Lower leg skin (tissue), 4 donors: Measurements from ENCODE around the gene MGMT. TPM values are rescaled to one million over a fixed set of nuclear protein-coding genes. Genes with fewer than 3 reads are reported as not detected.

Experiments
- DNase-seq, 2 donors: peaks; one replicate each; pipeline ENCODE4 v3.0.0-alpha.2; 2019; ENCODE audit warnings: low spot score in 2 of 2
- H3K4me3 ChIP-seq: fragments of 200-600 bp; sonication (generic); 2 replicates; pipeline ENCODE4 v1.5.1; 2017; ENCODE audit warnings: mild to moderate bottlenecking, low read depth; ENCODE audit not compliant: poor library complexity, severe bottlenecking
- POLR2A ChIP-seq, 2 donors: fragments of 450-650 bp; IDR thresholded peaks; one replicate each; pipeline ENCODE4 v1.6.1; 2016 to 2017; ENCODE audit warnings: antibody characterized with exemption in 2 of 2, mild to moderate bottlenecking in 1 of 2, moderate library complexity in 1 of 2
- WGBS, 2 donors: methylation state at CpG; one replicate each; pipeline ENCODE4 v1.1.5; 2018; 5-methylcytosine and 5-hydroxymethylcytosine counted together
- intact Hi-C: fragments of 100-400 bp; cut with DNase I; formaldehyde crosslinking; loops from one replicate; pipeline ENCODE4 v1.15.0; 2023; ENCODE audit warnings: low total_unique reads
- total RNA-seq, 4 donors: library from RNA; depleted of rRNA; stranded (reverse); fragments of >200 nt; gene quantifications; one replicate each; pipeline ENCODE4 v1.1.0, GENCODE V29; 2016
- TF ChIP-seq, protein P1 (sequence below), 3 donors: fragments of 450-650 bp; IDR thresholded peaks; one replicate each; pipeline ENCODE4 v1.5.1; 2016; ENCODE audit warnings: antibody characterized with exemption in 3 of 3, mild to moderate bottlenecking in 3 of 3, moderate library complexity in 2 of 3

Gene MGMT
- total RNA-seq, 4 donors from 2014 or later: 13.1 to 38.7 (median 29.2) TPM

DNA sequence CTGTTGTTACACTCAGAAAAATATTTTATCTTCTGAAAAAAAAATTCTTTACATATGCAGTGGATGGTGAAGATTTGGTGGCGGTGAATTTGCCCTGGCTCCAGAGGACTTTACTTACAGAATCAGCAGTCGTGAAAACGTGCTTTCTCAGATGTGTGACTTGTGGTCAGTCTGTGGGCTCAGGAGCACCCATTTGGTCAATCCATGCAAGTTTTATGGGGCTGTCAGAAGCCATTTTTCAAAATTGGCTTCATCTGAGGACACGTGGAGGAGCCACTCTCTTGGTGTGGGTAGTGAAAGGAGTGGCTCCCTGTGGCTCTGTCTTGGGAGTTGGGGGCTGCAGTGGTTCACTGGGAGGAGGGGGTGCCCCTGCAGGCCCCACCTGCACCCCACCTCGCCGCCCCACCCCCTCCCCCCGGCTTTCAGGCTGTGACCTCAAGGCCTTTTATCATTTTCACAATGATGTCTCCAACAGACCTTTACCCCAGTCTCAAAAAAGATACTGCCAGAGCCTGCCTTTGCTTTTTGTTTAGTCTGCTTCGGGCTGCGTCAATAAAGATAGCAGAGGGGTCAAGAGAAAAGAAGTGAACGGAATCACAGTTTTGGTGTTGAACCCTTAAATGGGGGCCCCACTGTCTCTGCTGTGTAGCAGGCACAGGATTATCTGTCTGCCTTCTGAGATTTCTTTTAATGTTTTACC lies 137.4 kb downstream of the MGMT start:
- H3K4me3 ChIP-seq: no peak overlapping the region
- intact Hi-C loops: no loop called here
- TF ChIP-seq POLR2A (IDR thresholded peaks at IDR 0.05): no peak
- TF ChIP-seq, protein P1, sequence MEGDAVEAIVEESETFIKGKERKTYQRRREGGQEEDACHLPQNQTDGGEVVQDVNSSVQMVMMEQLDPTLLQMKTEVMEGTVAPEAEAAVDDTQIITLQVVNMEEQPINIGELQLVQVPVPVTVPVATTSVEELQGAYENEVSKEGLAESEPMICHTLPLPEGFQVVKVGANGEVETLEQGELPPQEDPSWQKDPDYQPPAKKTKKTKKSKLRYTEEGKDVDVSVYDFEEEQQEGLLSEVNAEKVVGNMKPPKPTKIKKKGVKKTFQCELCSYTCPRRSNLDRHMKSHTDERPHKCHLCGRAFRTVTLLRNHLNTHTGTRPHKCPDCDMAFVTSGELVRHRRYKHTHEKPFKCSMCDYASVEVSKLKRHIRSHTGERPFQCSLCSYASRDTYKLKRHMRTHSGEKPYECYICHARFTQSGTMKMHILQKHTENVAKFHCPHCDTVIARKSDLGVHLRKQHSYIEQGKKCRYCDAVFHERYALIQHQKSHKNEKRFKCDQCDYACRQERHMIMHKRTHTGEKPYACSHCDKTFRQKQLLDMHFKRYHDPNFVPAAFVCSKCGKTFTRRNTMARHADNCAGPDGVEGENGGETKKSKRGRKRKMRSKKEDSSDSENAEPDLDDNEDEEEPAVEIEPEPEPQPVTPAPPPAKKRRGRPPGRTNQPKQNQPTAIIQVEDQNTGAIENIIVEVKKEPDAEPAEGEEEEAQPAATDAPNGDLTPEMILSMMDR (IDR thresholded peaks at IDR 0.05): no peak
- WGBS, 2 donors: 87 to 93% methylated on average over 10 of the region's 10 CpGs
- no peak for DNase-seq

DNA sequence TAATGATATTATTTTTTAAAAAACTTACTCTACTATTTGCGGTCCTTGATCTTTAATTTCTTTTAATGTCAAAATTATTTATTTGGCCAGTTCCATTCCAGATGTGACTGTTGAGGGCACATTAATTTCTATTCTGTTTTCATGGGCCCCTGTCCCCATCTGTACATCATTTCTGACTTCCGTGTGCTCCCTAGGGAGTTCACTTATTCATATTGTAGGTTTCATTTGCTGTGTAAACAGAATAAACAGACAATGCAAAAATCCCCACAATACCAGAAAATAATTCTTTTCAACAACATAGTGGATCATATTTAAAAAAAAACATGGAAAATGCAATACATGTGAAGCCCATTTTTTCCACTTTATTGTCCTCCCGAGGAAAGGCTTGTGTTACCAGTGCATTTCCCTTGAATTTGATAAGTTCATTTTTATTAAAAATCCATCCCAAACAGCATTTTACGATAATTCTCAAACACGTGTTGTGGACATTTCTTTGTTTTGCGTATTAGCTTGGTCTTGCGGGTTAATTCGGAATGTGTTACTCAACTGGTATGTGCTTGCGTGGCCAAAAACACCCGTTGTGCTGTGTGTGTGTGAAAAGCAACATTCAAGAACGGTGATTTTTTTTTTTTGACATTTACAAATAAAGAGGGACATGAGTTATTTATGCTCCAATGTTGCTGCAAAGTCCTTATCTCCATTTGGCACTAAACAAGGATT lies 138.4 kb downstream of the MGMT start:
- no peak for TF ChIP-seq POLR2A (IDR thresholded peaks at IDR 0.05)
- TF ChIP-seq, protein P1 (IDR thresholded peaks at IDR 0.05): no peak
- intact Hi-C loops: no loop called here
- no peak for DNase-seq
- no peak overlapping the region for H3K4me3 ChIP-seq
- WGBS, 2 donors: 83 to 90% methylated on average over 11 of the region's 11 CpGs

DNA sequence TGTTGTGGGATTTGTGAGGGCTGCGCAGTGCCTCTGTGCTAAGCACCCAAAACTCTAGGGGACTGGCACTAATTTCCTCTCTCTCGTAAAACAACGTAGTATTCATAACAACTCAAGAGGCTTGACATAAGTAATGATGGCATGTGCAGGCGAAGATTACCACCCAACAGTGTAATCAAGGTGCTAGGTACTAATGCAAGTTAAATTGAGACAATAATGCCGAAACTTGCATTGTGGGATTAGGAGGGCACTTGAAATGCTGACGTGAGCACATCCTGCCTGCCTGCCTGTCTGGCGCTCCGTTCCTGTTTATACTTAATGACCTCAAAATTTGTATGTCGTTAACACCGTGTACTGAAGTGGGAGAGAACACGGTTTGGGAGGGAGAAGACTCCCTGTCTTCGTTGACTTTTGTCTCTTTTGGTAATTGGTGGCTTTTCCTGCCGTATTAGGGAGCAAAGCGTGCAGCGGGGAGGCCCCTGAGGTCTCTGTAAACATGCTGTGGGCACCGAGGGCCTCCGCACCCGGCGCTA lies 139.0 kb downstream of the MGMT start:
- TF ChIP-seq, protein P1 (IDR thresholded peaks at IDR 0.05): no peak
- TF ChIP-seq POLR2A (IDR thresholded peaks at IDR 0.05): no peak
- no peak overlapping the region for H3K4me3 ChIP-seq
- 71 to 79% methylated on average over 19 of the region's 19 CpGs for WGBS, 2 donors
- intact Hi-C loops: no loop called here
- DNase-seq: no peak

DNA sequence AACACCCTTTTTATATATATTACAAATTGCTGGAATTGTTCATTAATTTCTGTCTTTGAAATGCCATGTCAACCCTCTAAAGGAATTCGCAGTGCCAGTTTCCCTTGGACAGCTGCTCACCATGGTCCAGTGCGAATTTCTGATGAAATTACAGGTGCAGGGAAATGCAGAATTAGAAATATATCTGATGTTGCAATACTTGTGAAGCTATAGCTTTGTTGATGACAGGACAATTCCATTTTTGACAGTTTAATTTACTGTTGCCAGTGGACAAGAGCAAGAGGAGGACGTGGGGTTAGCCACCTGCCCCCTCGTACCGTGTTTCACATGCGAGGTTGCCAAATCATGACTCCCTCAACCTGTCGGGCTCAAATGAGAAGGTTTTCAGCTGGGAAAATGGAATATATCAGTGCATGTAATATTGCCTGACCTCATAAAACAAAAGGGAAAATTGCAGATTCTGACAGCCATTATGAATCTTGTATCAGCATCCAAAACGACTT lies 140.6 kb downstream of the MGMT start:
- WGBS, 2 donors: 96% methylated on average over 8 of the region's 8 CpGs
- no peak for TF ChIP-seq POLR2A (IDR thresholded peaks at IDR 0.05)
- TF ChIP-seq, protein P1 (IDR thresholded peaks at IDR 0.05): no peak
- no peak overlapping the region for H3K4me3 ChIP-seq
- no peak for DNase-seq
- intact Hi-C loops: no loop called here

DNA sequence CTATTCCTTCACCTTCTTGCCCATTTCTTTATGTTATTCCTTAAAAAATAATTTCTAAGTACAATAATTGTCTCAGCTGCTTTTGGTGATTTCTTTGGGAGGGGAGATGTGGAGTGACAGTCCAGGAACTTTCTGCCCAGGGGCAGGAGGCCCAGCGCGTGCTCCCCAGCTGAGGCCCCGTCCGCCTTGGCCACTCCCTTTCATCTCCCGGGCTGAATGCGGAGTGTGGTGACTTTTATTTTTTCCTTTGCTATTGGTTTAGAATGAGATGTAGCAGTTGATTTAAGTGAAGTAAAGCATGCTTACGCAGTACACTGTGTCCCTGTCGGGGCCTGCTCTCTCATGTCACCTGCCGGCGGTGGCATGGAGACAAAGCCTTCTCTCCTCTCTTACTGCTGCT lies 141.6 kb downstream of the MGMT start:
- no peak overlapping the region for H3K4me3 ChIP-seq
- no peak for DNase-seq
- no peak for TF ChIP-seq POLR2A (IDR thresholded peaks at IDR 0.05)
- TF ChIP-seq, protein P1 (IDR thresholded peaks at IDR 0.05): no peak
- intact Hi-C loops: no loop called here
- WGBS, 2 donors: 84 to 90% methylated on average over 10 of the region's 10 CpGs
